B cell (primary cell): ENCODE data around the gene DSG3. TPM values are rescaled to one million over a fixed set of nuclear protein-coding genes. Genes with fewer than 3 reads are reported as not detected.

Experiments
- ATAC-seq: fragments of 200-7000 bp; cut with Tn5 transposase; one replicate; pipeline ENCODE4 v1.10.0; 2021; ENCODE audit warnings: low read depth, mild to moderate bottlenecking, moderate number of reproducible peaks, moderate library complexity
- CTCF ChIA-PET: fragments of 350-600 bp; sonication (Branson Sonifier 250); formaldehyde crosslinking; loops from one replicate; lab custom pipeline; 2021; ENCODE audit warnings: antibody characterized with exemption, inconsistent platforms; lab: Charles Lee
- POLR2A ChIA-PET: fragments of 350-600 bp; sonication (Branson Sonifier 250); formaldehyde crosslinking; loops from one replicate; lab custom pipeline; 2021; ENCODE audit warnings: antibody characterized with exemption; lab: Charles Lee
- DNase-seq: peaks from one replicate; pipeline ENCODE4 v3.0.0; 2013
- H2AFZ ChIP-seq: 2 replicates; pipeline ENCODE4 v1.6.1; 2012; ENCODE audit warnings: mild to moderate bottlenecking, low read depth, low read length; ENCODE audit not compliant: insufficient read depth, poor library complexity, severe bottlenecking
- H3K27ac ChIP-seq, 2 donors: 1 replicate in 1 of 2; 2 replicates in 1 of 2; pipeline ENCODE4 v1.5.1; 2012 to 2013; ENCODE audit warnings: low read length in 2 of 2, mild to moderate bottlenecking in 2 of 2, moderate library complexity in 1 of 2
- H3K27me3 ChIP-seq, 4 experiments: fragments of 200-600 bp in 1 of 4; sonication (generic) in 1 of 4; replicated peaks in 1 of 4; 1 replicate in 2 of 4; 2 replicates in 2 of 4; pipeline versions ENCODE4 v1.6.1 to v1.7.0; 2013 to 2016; ENCODE audit warnings: low read length in 3 of 4, mild to moderate bottlenecking in 2 of 4, mixed read lengths in 1 of 4, moderate library complexity in 1 of 4; ENCODE audit not compliant: insufficient read depth in 4 of 4, control insufficient read depth in 3 of 4; ENCODE audit errors: control extremely low read depth in 1 of 4
- H3K36me3 ChIP-seq, 2 experiments: replicated peaks in 1 of 2; 1 replicate in 1 of 2; 2 replicates in 1 of 2; pipeline versions ENCODE4 v1.6.1 to v1.7.1; 2013; ENCODE audit warnings: low read length in 1 of 2; ENCODE audit not compliant: insufficient read depth in 2 of 2, control insufficient read depth in 1 of 2; ENCODE audit errors: control extremely low read depth in 1 of 2, extremely low read depth in 1 of 2
- H3K4me1 ChIP-seq, 2 donors: fragments of 200-600 bp in 1 of 2; sonication (generic) in 1 of 2; 1 replicate in 1 of 2; 2 replicates in 1 of 2; pipeline versions ENCODE4 v1.5.1 to v1.6.1; 2013 to 2017; ENCODE audit warnings: low read length in 2 of 2; ENCODE audit not compliant: control insufficient read depth in 2 of 2, insufficient read depth in 2 of 2
- H3K4me2 ChIP-seq: replicated peaks from 2 replicates; pipeline ENCODE3; 2012; ENCODE audit warnings: mild to moderate bottlenecking, low read depth, low read length; ENCODE audit not compliant: poor library complexity, severe bottlenecking
- H3K4me3 ChIP-seq, 5 experiments: fragments of 200-600 bp in 1 of 5; sonication (generic) in 1 of 5; 1 replicate in 3 of 5; 2 replicates in 2 of 5; pipeline versions ENCODE4 v1.5.1 to v1.7.0; 2011 to 2016; ENCODE audit warnings: low read length in 4 of 5, mild to moderate bottlenecking in 4 of 5, low read depth in 2 of 5, control low read depth in 1 of 5, moderate library complexity in 1 of 5; ENCODE audit not compliant: insufficient read depth in 1 of 5; ENCODE audit errors: control extremely low read depth in 1 of 5, extremely low read depth in 1 of 5
- H3K79me2 ChIP-seq: fragments of 200-600 bp; sonication (generic); one replicate; pipeline ENCODE4 v1.6.0; 2016; ENCODE audit warnings: low read length; ENCODE audit not compliant: control insufficient read depth, insufficient read depth
- H3K9ac ChIP-seq: fragments of 200-600 bp; sonication (generic); 2 replicates; pipeline ENCODE4 v1.6.1; 2017; ENCODE audit warnings: mild to moderate bottlenecking, low read length, moderate library complexity
- H3K9me3 ChIP-seq, 3 donors: one replicate each; pipeline versions ENCODE4 v1.6.1 to v1.7.1; 2013; ENCODE audit warnings: low read length in 2 of 3; ENCODE audit not compliant: control insufficient read depth in 2 of 3, insufficient read depth in 1 of 3; ENCODE audit errors: control extremely low read depth in 1 of 3
- H4K20me1 ChIP-seq: 2 replicates; pipeline ENCODE4 v1.6.0; 2012; ENCODE audit warnings: mild to moderate bottlenecking, low read length; ENCODE audit not compliant: insufficient read depth, control insufficient read depth, poor library complexity, severe bottlenecking
- H3K27ac Mint-ChIP-seq: one replicate; pipeline ENCODE4 v1.8.0; 2021; ENCODE audit warnings: mixed read lengths
- H3K27me3 Mint-ChIP-seq: one replicate; pipeline ENCODE4 v1.8.0; 2021; ENCODE audit warnings: mixed read lengths
- H3K4me1 Mint-ChIP-seq: one replicate; pipeline ENCODE4 v1.8.0; 2021; ENCODE audit warnings: mixed read lengths
- H3K4me3 Mint-ChIP-seq: one replicate; pipeline ENCODE4 v1.8.0; 2021; ENCODE audit warnings: mixed read lengths
- H3K9me3 Mint-ChIP-seq: one replicate; pipeline ENCODE4 v1.8.0; 2022; ENCODE audit warnings: mixed read lengths; ENCODE audit not compliant: insufficient read depth
- EZH2 ChIP-seq: IDR thresholded peaks from 2 replicates; pipeline ENCODE4 v1.6.1; 2012; ENCODE audit warnings: borderline replicate concordance, low read depth, mild to moderate bottlenecking, moderate library complexity, low read length; ENCODE audit not compliant: insufficient read depth, poor library complexity, severe bottlenecking
- WGBS: methylation state at CpG from one replicate; pipeline ENCODE4 v1.1.5; 2013; ENCODE audit warnings: missing lambda C conversion rate; ENCODE audit not compliant: insufficient coverage; 5-methylcytosine and 5-hydroxymethylcytosine counted together
- intact Hi-C: fragments of 100-400 bp; cut with micrococcal nuclease; formaldehyde crosslinking; loops from one replicate; pipeline ENCODE4 v1.10.0; 2022
- polyA minus RNA-seq: library from RNA; depleted of rRNA, polyadenylated mRNA; stranded (reverse); fragments of >200 nt; gene quantifications from 2 replicates; pipeline ENCODE4 v1.2.3, GENCODE V29; 2012
- polyA plus RNA-seq: library from polyadenylated mRNA; depleted of rRNA; stranded (reverse); fragments of >200 nt; gene quantifications from 2 replicates; pipeline ENCODE4 v1.2.3, GENCODE V29; 2012
- total RNA-seq, 2 donors: library from RNA; stranded (reverse); fragments of 120-200 nt in 1 of 2; gene quantifications; 1 replicate in 1 of 2; 2 replicates in 1 of 2; pipeline versions ENCODE4 v1.2.3 to v1.2.4, GENCODE V29; 2013 to 2022
- TF ChIP-seq, protein P1 (sequence below): fragments of 200-600 bp; IDR thresholded peaks from one replicate; pipeline ENCODE4 v1.8.0; 2022; ENCODE audit warnings: antibody characterized with exemption, mild to moderate bottlenecking

DSG3 gene
- not detected in 2 replicates for total RNA-seq
- not detected for total RNA-seq (2013)
- not detected in 2 replicates for polyA plus RNA-seq
- 0.07 TPM in 1 of 2 replicates, not detected in the other for polyA minus RNA-seq

DNA sequence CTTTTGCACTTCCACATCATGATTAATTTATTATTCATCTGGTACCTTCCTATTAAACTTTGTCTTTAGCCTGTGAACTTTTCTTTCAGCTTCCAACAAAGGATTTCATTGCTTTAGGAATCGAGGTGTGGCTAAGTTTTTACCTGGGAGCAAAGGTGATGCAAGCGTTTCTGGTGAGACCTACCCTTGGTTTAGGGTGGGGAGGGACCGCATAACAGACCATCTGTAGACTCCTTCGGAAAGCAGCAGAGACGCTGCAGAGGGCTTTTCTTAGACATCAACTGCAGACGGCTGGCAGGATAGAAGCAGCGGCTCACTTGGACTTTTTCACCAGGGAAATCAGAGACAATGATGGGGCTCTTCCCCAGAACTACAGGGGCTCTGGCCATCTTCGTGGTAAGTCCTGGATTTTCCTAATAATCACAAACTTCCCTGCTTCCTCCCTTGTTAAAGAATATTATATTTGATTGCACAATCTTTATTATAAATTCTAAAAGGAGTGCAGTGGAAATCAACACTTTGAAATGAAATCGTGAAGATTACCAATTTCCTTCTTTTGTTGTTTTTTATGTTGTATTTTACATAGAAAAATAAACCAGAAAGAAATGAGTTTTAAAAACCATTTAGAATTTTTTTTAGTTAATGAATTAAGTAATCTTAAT is at the start of gene DSG3:
TSS of gene DSG3 (plus strand) at position 212 of the 662 bp plus-strand sequence. CDS start at position 349, 137 bp downstream.
- Histone ChIP-seq H3K9ac (no peak within 1 kb of the TSS), H3K79me2 (no peaks in the 10 kb centered on the region), H3K4me1 (no peaks in the 10 kb centered on the region), H3K27me3 (no peaks in the 10 kb centered on the region), H3K4me3 (no peak within 1 kb of the TSS), H3K4me2 (no peak within 1 kb of the TSS), H3K9me3 (peaks cover 0 to 2% (median 0%) of the 10 kb centered on the region in 3 donors), H4K20me1 (no peaks in the 10 kb centered on the region), H2AFZ (no peak within 1 kb of the TSS), H3K27ac (no peak within 1 kb of the TSS), H3K36me3 (no peaks in the 10 kb centered on the region)
- H3K4me1 Mint-ChIP-seq, result no peaks in the 10 kb centered on the region
- H3K27ac Mint-ChIP-seq, result no peak within 1 kb of the TSS
- intact Hi-C loops, result no loop called here
- no peak for DNase-seq
- H3K27me3 Mint-ChIP-seq, result no peaks in the 10 kb centered on the region
- WGBS, result 93% methylated on average over 7 of the region's 9 CpGs
- CTCF ChIA-PET, result no interaction called here
- POLR2A ChIA-PET, result no interaction called here
- no peak for ATAC-seq
- TF ChIP-seq, protein P1, sequence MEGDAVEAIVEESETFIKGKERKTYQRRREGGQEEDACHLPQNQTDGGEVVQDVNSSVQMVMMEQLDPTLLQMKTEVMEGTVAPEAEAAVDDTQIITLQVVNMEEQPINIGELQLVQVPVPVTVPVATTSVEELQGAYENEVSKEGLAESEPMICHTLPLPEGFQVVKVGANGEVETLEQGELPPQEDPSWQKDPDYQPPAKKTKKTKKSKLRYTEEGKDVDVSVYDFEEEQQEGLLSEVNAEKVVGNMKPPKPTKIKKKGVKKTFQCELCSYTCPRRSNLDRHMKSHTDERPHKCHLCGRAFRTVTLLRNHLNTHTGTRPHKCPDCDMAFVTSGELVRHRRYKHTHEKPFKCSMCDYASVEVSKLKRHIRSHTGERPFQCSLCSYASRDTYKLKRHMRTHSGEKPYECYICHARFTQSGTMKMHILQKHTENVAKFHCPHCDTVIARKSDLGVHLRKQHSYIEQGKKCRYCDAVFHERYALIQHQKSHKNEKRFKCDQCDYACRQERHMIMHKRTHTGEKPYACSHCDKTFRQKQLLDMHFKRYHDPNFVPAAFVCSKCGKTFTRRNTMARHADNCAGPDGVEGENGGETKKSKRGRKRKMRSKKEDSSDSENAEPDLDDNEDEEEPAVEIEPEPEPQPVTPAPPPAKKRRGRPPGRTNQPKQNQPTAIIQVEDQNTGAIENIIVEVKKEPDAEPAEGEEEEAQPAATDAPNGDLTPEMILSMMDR, result no peak
- no peak for TF ChIP-seq EZH2
- no peak within 1 kb of the TSS for H3K4me3 Mint-ChIP-seq
- H3K9me3 Mint-ChIP-seq, result peaks cover 2% of the 10 kb centered on the region

DNA sequence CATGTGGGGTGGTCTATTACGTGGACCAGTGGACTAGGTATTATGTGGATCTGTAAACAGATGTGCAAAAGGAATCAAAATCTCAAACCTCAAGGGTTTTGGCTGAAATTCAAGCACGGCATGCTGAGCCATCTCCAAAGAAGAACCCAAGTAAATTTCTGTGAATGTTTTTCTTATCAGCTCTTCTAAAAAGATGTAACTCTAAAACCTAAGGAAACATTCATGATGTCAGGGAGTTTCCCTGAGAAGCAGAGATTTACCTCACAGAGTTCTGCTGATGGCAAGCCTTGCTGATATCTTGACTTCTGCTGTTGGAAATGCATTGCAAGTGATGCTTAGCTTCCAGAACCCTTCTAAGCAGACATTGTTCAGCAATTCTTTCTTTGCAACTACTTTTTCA is 49.4 kb upstream of the DSG3 start:
- Histone ChIP-seq H3K27me3 (no peaks in the 10 kb centered on the region), H3K4me1 (no peaks in the 10 kb centered on the region), H3K9me3 (no peaks in the 10 kb centered on the region), H3K4me2 (no peak overlapping the region), H2AFZ (no peak overlapping the region), H3K4me3 (no peak overlapping the region), H3K79me2 (no peaks in the 10 kb centered on the region), H4K20me1 (no peaks in the 10 kb centered on the region), H3K9ac (no peak overlapping the region), H3K27ac (no peak overlapping the region), H3K36me3 (no peaks in the 10 kb centered on the region)
- no peak for ATAC-seq
- ChIA-PET CTCF (no interaction called here), POLR2A (no interaction called here)
- Mint-ChIP-seq H3K27ac (no peak overlapping the region), H3K9me3 (no peaks in the 10 kb centered on the region), H3K4me1 (no peaks in the 10 kb centered on the region), H3K4me3 (no peak overlapping the region), H3K27me3 (no peaks in the 10 kb centered on the region)
- DNase-seq, result no peak
- WGBS, result no CpG with 5 or more reads among the region's 2 CpGs
- intact Hi-C loops, result no loop called here
- TF ChIP-seq, protein P1, result no peak
- no peak for TF ChIP-seq EZH2
